Fibroblast of skin of right quadriceps (primary cell): Measurements from ENCODE around the gene NYNRIN.

ENCODE experiments used
- DNase-seq: peaks from one replicate; pipeline ENCODE4 v3.0.0-alpha.2; 2013

The NYNRIN gene

DNA sequence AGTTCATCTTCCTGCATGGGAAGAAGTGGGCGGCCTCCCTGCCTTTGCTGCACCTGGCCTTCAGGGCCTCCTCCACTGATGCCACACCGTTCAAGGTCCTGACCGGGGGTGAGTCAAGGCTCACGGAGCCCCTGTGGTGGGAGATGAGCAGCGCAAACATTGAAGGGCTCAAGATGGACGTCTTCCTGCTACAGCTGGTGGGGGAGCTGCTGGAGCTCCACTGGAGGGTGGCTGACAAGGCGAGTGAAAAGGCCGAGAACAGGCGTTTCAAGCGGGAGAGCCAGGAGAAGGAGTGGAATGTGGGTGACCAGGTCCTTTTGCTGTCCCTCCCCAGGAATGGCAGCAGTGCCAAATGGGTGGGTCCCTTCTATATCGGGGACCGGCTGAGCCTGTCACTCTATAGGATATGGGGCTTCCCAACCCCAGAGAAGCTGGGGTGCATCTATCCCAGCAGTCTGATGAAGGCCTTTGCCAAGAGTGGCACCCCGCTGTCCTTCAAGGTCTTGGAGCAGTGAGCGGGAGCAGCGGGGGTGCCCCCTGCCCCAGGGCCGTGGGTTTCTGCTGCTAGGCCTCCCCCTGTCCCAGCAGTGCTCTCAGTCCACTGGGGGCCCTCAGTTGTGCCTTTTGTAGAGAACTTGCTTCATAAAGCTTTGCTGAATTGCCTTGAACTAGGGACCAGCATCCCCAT lies 18.3 kb downstream of the NYNRIN start:
- DNase-seq = no peak

DNA sequence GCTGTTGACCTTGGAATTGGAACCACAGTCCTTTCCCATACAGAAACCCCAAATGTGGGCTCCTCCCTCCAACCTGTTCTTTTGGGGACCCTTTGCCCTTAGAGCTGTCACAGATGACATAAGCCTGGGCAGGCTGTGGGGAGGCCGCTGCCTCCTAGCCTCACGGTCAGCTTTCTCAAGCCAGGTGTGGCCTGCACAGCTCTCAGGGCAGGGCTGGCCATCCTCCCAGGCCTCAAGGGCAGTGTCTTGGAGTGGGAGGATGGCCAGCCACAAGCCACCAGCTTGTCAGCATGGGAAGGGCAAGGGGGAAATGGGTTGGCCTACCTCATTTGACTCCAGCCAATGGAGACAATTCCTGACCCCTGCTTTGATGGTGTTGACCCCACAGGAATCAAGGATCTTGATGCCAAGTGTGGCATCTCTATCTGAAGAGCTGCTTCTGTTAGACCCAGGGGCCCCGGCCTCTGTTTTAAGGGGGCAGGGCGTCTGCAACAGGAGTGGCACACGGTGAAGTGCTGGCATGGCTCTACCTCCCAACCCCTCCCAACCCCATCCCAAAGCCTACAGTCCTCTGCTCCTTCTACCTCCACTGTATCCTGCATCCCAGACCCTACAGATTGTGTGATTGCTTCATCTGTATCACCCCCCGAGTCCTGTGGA lies 19.2 kb downstream of the NYNRIN start:
- DNase-seq = no peak

DNA sequence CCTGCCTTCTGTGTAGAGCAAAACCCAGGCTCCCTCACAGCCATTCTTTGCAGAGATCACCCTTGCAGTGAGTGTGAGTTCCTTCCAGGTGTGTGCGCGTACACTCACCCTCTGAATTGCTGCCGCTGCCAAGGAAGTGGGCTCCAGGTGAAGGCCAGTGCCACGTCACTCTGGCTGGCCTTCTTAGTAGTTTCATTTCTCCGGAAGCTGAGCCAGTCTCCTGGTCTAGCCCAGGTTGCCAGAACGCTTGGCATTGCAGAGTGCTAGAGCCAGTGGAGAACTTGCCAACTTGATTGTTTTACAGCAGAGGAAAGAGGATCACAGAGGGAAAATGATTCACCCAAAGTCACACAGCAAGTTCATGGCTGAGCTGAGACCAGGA lies 19.7 kb downstream of the NYNRIN start:
- no peak for DNase-seq

DNA sequence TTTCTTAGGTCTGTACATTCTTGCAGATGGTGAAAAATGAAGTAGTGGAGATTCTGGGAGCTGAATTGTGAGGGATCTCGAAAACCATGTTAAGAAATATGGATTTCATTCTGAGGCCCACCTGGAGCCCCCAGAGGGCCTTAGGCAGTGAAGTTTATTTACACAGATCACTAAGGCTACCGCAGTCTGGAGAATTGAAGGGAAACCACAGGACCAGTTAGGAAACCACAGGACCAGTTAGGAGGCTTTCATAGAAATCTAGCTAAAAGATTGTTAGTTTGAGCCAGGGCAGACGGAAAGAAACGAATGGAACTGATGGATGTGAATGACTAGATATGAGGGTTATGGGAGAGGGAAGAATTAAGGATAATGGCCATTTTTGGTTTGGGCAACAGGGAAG lies 23.5 kb downstream of the NYNRIN start:
- DNase-seq = no peak

DNA sequence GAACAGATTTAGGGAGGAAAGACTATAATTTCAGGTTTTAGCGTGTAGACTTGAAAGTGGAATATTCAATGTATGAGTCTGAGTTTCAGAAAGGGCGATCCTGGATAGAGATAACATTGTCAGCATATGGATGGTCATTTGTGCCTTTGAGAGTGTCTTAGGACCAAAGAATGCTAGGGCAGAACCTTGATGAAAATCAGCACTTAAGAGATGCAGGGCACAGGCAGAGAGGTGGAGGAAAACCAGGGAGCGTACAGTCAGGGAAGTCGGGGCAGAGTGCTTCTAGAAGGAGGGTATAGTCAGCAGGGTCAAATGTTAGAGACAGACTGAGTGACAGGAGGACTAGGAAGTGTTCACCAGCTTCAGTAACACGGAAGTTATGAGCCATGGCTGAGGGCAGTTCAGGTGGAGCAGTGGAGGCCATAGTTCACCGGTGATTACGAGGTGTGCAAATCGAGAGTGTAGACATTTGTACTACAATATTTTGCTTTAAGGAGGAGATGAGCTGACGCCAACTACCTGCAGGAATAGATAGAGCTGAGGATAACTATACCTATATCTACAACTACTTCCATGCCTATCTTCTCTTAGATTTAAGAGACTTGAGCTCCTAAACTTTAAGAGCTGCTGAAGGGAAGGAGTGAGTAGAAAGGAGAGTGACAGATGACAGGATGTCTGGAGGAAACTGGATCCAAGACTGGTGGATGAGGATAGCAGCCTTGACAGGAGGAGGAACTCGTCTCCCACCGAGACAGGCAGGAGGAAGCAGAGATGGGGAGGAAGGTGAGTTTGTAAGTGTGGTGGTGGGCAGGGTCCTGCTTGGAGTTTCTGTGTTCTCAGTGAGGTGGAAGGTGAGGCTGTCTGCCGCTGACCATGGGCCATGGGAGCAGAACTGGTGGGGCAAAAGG lies 24.1 kb downstream of the NYNRIN start:
- no peak for DNase-seq

DNA sequence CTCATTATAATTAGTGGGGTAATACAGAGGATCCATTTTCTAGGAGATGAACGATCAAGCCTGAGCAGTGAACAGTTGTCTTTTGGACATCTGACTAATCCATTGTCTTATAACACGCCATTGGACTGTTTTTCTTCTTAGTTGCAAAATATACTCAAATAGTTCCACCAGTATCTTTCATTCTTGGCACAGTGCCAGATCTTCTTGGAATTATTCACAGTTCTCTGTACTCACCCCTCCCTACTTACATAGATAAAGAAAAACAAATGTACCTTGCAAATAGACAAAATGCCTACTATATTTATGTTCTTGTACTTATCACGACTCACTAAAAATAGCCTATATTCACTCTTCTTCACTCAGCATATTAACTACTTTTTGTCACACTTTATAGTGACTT lies 26.9 kb downstream of the NYNRIN start:
- peak; percentile 72 for DNase-seq

DNA sequence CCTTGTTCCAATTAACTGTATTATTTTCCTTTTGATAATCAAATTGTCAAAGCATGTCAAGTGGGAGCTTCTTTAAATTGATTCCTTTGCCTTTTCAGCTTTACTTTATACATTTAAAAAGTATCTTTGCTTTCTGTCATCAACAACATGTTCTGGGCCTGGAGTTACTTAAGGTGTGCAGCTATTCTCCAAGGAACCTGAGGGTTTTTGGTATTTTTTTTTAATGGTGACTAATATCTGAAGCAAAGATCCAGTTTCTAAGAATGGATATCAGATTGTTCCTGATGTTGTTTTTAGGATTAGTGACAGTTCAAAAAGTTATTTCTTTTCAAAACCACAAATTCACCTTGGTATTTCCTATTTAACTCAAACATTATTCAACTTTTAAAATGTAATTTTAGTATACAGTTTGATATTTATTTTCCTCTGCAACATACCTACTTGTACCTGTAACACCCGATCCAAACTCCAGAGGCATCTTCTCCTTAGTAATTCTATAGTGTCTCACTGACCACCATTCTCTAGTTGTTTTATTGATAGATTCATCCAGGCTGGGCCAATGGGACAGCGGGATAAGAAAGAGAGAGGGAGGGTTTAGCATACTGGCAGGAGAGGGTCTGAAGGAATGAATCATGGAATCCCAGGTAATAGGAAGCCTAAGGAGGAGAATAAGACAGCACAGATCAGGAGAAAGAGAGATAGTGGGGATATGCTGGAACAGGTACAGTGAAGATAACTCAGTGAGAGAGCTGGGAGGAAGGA lies 27.5 kb downstream of the NYNRIN start:
- DNase-seq = no peak

DNA sequence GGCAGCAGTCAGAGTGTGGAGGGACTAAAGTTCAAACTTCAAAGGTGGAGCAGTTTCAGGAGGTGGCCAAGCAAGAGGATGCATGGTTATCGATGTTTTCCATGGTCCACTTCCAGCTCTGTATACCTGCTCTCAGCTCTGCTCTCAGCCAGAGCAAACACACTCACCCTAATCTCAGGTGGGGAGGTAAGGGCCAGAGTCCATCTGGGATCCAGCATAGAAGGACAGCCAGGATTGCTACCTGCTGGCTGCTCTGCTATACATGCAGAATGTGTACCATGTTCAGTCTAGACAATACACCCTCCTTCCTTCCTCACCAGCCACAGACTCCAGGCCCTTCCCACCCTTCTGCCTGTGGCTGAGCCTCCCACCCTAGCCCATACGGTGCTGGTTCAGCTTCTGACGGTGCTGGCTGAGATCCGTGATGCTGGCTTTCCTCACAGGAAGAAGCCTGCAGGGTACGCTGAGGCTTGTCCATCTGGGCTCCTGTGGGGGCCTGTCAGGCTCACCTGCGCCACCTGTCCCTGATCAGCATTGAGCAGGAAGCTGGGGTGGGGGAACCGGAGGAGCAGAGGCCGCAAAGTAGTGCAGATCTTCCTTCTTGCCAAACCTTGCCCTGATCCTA lies 28.2 kb downstream of the NYNRIN start:
- no peak for DNase-seq

DNA sequence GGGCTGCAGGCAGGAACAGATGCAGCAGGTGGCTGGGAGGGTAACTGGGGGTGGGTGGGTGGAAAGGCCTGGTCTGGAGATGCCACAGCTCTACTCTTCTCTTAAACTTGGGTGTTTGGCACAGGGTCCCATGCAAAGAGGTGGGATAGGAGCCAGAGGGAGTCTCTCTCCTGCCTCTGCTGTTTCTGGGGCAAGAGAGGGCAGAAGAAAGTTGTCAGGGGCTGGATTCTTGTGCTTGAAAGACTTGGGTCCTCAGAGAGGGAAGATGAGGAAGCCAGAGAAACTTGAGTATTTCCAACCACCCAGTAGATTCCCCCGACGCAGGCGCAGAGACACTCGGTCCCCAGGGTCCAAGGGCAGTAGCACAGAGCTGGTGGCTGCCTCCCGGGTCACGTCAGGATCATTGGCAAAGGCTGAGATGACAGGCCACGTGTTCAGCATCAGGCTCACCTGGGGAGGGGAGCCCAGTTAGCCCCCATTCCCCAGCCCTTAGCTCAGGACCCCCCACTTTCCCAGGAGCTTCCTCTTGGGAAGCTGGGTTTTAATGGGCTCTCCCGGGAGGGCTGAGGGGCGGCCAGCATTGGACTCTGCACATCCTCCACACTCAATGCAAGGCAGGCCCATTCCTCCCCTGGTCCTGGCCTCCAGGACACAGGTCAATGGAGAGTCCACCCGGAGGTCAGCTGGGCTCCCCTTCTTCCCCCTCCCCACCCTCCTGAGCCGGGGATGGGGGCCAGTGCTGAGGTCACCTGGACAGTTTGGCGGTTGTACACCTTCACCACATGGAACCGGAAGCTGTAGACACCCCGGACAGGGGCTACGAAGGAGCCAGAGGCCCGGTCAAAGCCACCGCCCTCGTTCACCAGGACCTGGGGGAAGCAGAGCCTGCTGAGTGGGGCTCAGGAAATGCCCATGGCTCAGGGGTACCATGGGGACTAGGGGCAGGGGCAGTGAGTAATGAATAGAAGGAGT lies 29.0 kb downstream of the NYNRIN start:
- DNase-seq = no peak

DNA sequence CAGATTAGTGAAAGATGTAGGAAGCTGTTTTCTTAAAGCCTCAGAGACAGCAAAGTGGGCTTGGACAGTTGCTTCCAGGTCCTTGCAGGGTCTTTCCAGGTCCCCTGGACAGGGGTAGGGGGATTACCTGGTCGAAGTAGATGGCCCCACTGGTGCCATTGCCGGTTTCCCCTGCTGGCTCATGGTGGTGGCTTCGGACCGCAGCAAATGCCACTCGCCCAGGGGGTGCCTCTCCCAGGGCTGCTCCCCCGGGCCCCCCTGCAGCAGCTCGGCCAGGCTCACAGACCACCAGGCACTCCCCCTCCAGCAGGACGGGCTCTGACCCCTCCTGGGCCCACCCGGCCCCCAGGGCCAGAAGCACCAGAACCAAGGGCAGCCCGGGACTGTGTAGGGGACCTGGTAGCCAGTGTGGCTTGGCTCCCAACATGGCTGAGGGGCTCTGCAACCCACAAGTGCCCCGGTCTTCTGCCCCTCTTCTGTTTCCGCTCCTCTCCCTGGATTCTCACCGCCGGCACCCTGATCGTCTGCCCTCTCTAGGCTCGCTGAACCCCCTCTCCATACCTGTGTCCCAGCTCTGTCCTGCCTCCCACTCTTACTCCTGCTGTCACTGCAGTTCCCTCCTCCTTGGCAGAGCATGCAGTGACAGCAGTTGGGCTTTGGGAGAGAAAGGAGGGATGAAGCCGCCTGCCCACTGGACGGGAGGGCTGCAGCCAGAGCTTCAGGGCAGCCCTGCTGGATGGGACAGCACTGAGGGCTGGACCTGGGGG lies 30.0 kb downstream of the NYNRIN start:
- no peak for DNase-seq

DNA sequence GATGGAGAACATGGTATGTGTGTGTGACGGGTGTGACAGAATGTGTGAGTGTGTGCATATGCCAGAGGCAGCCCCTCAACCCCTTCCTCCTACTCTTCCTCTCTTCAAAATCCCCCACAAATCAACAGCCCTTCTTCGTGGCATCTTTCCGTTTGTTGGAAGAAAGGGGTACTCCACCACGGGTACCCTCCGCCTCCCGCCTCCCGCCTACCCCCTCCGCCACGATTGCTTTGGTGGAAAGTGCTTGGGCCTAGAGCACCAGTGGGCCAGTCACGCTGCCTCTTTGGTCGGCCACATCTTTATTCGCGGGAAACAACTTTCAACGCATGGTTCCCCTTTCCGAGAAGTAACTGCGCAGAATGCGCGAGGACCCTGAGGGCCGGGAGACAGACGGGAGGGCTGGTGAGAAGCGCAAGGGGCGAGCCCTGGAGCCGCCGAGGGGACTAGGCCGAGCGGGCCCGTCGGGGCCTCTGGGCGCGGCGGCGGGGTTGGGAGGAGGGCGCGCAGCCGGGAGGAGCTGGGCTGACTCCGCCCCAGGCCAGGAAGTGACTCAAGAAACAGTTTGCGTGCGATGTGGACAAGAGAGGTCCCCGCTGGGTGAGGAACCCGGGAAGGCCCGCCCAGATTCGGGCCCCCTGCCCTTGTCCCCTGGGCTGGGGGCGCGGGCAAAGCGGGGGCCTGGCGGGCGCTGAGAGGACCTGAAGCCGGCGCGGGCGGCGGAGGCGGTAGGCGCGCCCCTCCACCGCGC lies 30.8 kb downstream of the NYNRIN start, which contains the start of the genes CBLN3 and KHNYN:
Gene CBLN3 (minus strand): TSS at position 274 of the 748 bp plus-strand sequence. CDS start 614 bp downstream, outside the sequence.
Gene KHNYN (plus strand): TSS at position 560 of the 748 bp plus-strand sequence. CDS start 777 bp downstream, outside the sequence.
- DNase-seq = peak; percentile 94

DNA sequence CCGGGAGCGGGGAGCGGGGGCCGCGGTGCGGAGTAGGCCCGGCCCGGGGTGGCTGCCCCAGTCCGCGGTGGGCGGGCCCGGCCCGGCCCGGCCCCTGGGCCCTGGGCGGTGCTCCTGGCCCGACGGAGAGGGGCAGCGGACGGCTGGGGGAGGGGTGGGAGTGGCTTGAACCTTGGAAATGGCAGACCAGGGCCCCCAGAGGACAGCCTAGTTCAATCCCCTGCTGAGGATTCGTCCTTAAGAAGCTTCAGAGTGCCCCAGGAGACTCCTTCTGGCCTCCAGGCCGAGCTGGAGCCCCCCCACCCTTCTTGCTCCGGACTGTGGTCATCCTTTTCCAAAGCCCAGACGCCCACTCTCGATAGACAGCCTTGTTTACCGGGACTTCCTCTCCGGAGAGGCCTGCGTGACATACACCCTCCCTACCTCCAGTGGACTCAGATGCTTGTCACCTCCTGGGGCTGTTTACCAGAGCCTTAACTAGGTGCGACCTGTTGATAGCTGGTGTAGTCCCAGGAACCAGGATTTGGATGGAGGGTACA lies 31.4 kb downstream of the NYNRIN start:
- peak; percentile 75 for DNase-seq

DNA sequence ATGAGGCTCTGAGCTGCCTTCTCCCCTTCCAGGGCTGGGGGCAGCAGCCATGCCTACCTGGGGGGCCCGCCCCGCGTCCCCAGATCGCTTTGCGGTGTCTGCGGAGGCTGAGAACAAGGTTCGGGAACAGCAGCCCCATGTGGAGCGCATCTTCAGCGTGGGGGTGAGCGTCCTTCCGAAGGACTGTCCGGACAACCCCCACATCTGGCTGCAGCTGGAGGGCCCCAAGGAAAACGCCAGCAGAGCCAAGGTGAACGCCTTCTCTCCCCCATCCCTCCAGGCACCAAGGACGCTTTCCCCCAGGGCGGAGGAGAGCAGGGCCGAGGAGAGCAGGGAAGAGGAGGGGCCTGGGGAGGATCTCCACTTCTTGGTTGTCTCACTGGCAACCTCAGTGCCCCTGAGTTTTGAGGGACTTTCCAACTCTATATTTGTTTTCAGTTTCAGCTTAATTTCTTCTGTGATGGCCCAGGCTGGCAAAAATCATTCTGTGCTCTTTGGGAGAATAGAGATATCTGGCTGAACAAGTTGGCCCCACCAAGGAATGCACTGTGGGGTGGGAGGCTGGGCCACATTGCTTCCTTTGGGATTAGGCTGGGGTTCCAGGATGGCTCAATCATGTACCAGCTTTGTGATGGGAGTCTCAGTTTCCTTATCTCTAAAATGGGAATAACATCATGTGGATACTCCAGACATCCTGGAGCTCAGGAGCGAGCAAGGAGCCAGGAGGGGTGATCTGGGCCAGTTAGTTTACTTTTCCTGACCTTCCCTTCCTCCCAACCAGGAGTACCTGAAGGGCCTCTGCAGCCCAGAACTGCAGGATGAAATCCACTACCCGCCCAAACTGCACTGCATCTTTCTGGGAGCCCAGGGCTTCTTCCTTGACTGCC lies 32.1 kb downstream of the NYNRIN start:
- DNase-seq = peak; percentile 60

DNA sequence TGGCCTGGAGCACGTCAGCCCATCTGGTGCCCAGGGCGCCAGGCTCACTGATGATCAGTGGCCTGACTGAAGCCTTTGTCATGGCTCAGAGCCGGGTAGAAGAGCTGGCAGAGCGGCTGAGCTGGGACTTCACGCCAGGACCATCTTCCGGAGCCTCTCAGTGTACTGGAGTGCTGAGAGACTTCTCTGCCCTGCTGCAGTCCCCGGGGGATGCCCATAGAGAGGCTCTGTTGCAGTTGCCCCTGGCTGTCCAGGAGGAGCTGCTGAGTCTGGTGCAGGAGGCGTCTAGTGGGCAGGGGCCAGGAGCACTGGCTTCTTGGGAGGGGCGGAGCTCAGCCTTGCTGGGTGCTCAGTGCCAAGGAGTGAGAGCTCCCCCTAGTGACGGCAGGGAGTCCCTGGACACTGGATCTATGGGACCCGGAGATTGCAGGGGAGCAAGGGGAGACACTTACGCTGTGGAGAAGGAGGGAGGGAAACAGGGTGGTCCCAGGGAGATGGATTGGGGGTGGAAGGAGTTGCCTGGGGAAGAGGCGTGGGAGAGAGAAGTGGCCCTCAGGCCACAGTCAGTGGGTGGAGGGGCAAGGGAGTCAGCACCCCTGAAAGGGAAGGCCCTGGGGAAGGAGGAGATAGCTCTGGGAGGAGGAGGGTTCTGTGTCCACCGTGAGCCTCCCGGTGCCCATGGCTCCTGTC lies 32.9 kb downstream of the NYNRIN start:
- DNase-seq = peak; percentile 89

DNA sequence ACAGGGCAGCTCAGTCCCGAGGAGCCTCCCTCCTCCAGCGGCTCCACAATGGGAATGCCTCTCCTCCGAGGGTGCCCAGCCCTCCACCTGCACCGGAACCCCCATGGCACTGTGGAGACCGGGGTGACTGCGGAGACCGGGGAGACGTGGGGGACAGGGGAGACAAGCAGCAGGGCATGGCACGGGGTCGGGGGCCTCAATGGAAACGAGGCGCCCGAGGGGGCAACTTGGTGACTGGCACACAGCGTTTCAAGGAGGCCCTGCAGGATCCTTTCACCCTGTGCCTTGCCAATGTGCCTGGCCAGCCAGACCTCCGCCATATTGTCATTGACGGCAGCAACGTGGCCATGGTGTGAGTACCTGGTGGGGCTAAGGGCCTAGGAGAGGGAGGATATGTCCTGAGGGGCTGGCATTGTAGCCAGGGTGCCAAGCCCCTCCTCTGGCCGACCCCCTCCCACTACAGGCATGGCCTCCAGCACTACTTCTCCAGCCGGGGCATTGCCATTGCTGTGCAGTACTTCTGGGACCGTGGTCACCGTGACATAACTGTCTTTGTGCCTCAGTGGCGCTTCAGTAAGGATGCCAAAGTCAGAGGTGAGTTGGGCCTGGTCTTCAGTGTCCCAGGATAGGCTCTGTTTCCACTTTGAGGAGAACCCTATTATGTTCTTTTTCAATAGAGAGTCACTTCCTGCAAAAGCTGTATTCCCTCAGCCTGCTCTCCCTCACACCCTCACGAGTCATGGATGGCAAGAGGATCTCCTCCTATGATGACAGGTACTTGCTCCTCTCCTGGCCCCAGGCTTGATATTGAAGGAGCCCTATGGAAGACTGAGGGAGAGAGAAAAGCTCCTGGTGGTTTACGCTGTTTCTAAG lies 33.7 kb downstream of the NYNRIN start:
- no peak for DNase-seq

DNA sequence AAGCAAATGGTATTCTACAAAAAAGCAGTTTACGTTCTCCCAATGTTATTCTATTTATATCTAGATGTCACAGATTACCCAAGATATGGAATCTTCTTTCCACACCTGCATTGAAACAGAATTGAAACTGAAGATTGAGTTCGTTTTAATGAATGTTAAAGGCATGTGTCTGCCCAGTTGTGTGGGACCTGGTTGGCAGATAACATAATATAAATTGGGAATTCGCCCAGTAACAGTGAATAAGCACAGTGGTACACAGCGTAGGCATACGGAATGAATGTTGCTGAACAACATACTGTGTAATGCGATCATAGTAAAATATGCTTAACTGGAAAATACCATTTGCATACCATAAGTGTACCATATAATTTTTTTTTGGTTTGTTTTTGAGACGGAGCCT lies 35.2 kb downstream of the NYNRIN start:
- DNase-seq = no peak
